Endothelial cell of umbilical vein (primary cell): ENCODE data around the gene CSTF3. TPM values are rescaled to one million over a fixed set of nuclear protein-coding genes. Genes with fewer than 3 reads are reported as not detected.

Experiments
- BruUV-seq: library from RNA; stranded (reverse); fragments of 400-500 nt; replicated peaks from 2 replicates; lab custom pipeline; 2021; lab: Mats Ljungman, UMichigan
- CTCF ChIA-PET: fragments of 300-600, 350-600 bp; sonication (Branson Sonifier 250); formaldehyde crosslinking; loops from one replicate; lab custom pipeline; 2021; ENCODE audit warnings: antibody characterized with exemption, inconsistent platforms; lab: Charles Lee
- POLR2A ChIA-PET: fragments of 300-600, 350-600 bp; sonication (Branson Sonifier 250); formaldehyde crosslinking; loops from one replicate; lab custom pipeline; 2021; ENCODE audit warnings: antibody characterized with exemption, inconsistent platforms; lab: Charles Lee
- DNase-seq: peaks from one replicate; pipeline ENCODE4 v3.0.0-alpha.2; 2011; ENCODE audit warnings: low read depth, low spot score
- FAIRE-seq: peaks from 2 replicates; lab custom pipeline; 2011; peaks lifted over from hg19 to GRCh38; lab: Jason Lieb, UNC
- H2AFZ ChIP-seq: 2 replicates; pipeline ENCODE4 v1.6.0; 2012; ENCODE audit warnings: low read depth, low read length, control low read depth, inconsistent platforms
- H3K27ac ChIP-seq: 2 replicates; pipeline ENCODE4 v1.5.1; 2011; ENCODE audit warnings: low read depth, mild to moderate bottlenecking, control low read depth, low read length, moderate library complexity; ENCODE audit not compliant: insufficient read depth
- H3K27me3 ChIP-seq, 2 experiments: 2 replicates each; pipeline versions ENCODE4 v1.6.0 to v1.6.1; 2011; ENCODE audit warnings: low read length in 2 of 2, mixed read lengths in 1 of 2; ENCODE audit not compliant: control insufficient read depth in 2 of 2, insufficient read depth in 2 of 2
- H3K36me3 ChIP-seq, 2 experiments: 2 replicates in 1 of 2; 3 replicates in 1 of 2; pipeline ENCODE4 v1.5.1; 2011; ENCODE audit warnings: low read length in 2 of 2, mild to moderate bottlenecking in 1 of 2, moderate library complexity in 1 of 2; ENCODE audit not compliant: control insufficient read depth in 2 of 2, insufficient read depth in 2 of 2; ENCODE audit errors: extremely low read depth in 1 of 2
- H3K4me1 ChIP-seq: 3 replicates; pipeline ENCODE4 v1.5.1; 2011; ENCODE audit warnings: mild to moderate bottlenecking, low read length; ENCODE audit not compliant: control insufficient read depth, insufficient read depth; ENCODE audit errors: extremely low read depth
- H3K4me2 ChIP-seq: 2 replicates; pipeline ENCODE4 v1.6.1; 2011; ENCODE audit warnings: low read length, control low read depth, mixed read lengths; ENCODE audit not compliant: insufficient read depth
- H3K4me3 ChIP-seq, 3 experiments: fragments of 200-600 bp in 1 of 3; sonication (generic), shearing (Covaris generic) in 1 of 3; replicated peaks in 1 of 3; 2 replicates each; pipeline ENCODE4 v1.5.1; 2011 to 2016; ENCODE audit warnings: control low read depth in 3 of 3, low read length in 3 of 3, mild to moderate bottlenecking in 2 of 3, inconsistent platforms in 1 of 3, low read depth in 1 of 3, moderate library complexity in 1 of 3; ENCODE audit not compliant: insufficient read depth in 1 of 3
- H3K79me2 ChIP-seq: 2 replicates; pipeline ENCODE4 v1.6.0; 2012; ENCODE audit warnings: low read length, inconsistent platforms; ENCODE audit not compliant: control insufficient read depth, insufficient read depth
- H3K9ac ChIP-seq: replicated peaks from 2 replicates; pipeline ENCODE3; 2011; ENCODE audit warnings: low read length, control low read depth; ENCODE audit not compliant: insufficient read depth; ENCODE audit errors: extremely low read depth
- H3K9me1 ChIP-seq: replicated peaks from 3 replicates; pipeline ENCODE4 v1.6.0; 2011; ENCODE audit warnings: mild to moderate bottlenecking, low read length; ENCODE audit not compliant: control insufficient read depth, insufficient read depth; ENCODE audit errors: extremely low read depth
- H3K9me3 ChIP-seq: replicated peaks from 2 replicates; pipeline ENCODE4 v1.5.1; 2012; ENCODE audit warnings: low read length, inconsistent platforms; ENCODE audit not compliant: control insufficient read depth, insufficient read depth
- H4K20me1 ChIP-seq: replicated peaks from 2 replicates; pipeline ENCODE3; 2011; ENCODE audit warnings: mild to moderate bottlenecking, low read length; ENCODE audit not compliant: control insufficient read depth, insufficient read depth; ENCODE audit errors: extremely low read depth
- EZH2 ChIP-seq: IDR thresholded peaks from 2 replicates; pipeline ENCODE4 v1.6.1; 2012; ENCODE audit warnings: borderline replicate concordance, low read depth, mild to moderate bottlenecking, moderate library complexity, low read length, inconsistent platforms; ENCODE audit not compliant: severe bottlenecking
- FOS ChIP-seq: IDR thresholded peaks from 2 replicates; pipeline ENCODE4 v1.6.1; 2011; ENCODE audit warnings: mild to moderate bottlenecking, low read length, moderate library complexity, borderline replicate concordance; ENCODE audit not compliant: insufficient read depth
- GATA2 ChIP-seq: IDR thresholded peaks from 2 replicates; pipeline ENCODE4 v1.7.0; 2011; ENCODE audit warnings: low read depth, mild to moderate bottlenecking, moderate library complexity, mixed read lengths, low read length; ENCODE audit not compliant: insufficient read length, insufficient read depth
- JUN ChIP-seq: IDR thresholded peaks from 2 replicates; pipeline ENCODE4 v1.6.1; 2011; ENCODE audit warnings: borderline replicate concordance, low read depth; ENCODE audit not compliant: insufficient read length, insufficient read depth
- MYC ChIP-seq: IDR thresholded peaks from one replicate; pipeline ENCODE4 v1.6.1; 2011; ENCODE audit warnings: mild to moderate bottlenecking, low read depth, low read length
- POLR2A ChIP-seq: IDR thresholded peaks from 2 replicates; pipeline ENCODE4 v1.6.1; 2012; ENCODE audit warnings: low read depth, mild to moderate bottlenecking, control low read depth, low read length
- POLR2AphosphoS5 ChIP-seq: IDR thresholded peaks from 2 replicates; pipeline ENCODE4 v1.6.1; 2012; ENCODE audit warnings: low read depth, mild to moderate bottlenecking, control low read depth, low read length, moderate library complexity; ENCODE audit not compliant: insufficient read depth
- dilution Hi-C: fragments of 300-500 bp; cut with MboI; formaldehyde crosslinking; loops from one replicate; pipeline ENCODE4 v1.15.0; 2019; ENCODE audit warnings: low sequenced_read_pairs; ENCODE audit not compliant: extremely low pct_ligation_motif_present
- intact Hi-C: fragments of 100-400 bp; cut with micrococcal nuclease; formaldehyde crosslinking; loops from one replicate; pipeline ENCODE4 v1.10.0; 2022
- polyA plus RNA-seq, 4 experiments: library from polyadenylated mRNA; depleted of rRNA in 3 of 4; stranded (reverse) in 3 of 4; unstranded in 1 of 4; fragments of >200 nt; gene quantifications; 2 replicates each; pipeline versions ENCODE4 v1.2.1 to v1.2.3, GENCODE V29; 2011 to 2012; ENCODE audit warnings: missing spikeins in 1 of 4
- total RNA-seq: library from RNA; stranded (reverse); gene quantifications from 2 replicates; pipeline ENCODE4 v1.2.3, GENCODE V29; 2021
- TF ChIP-seq, protein P1 (sequence below): IDR thresholded peaks from 2 replicates; pipeline ENCODE4 v1.6.1; 2011; ENCODE audit not compliant: insufficient read depth, insufficient read length
- TF ChIP-seq, protein P2 (sequence below), 2 donors: IDR thresholded peaks; 1 replicate in 1 of 2; 2 replicates in 1 of 2; pipeline ENCODE4 v1.5.1; 2011; ENCODE audit warnings: low read length in 2 of 2, mild to moderate bottlenecking in 2 of 2, moderate library complexity in 2 of 2, control low read depth in 1 of 2, inconsistent platforms in 1 of 2, low read depth in 1 of 2; ENCODE audit not compliant: insufficient read depth in 1 of 2; ENCODE audit errors: extremely low read depth in 1 of 2

The CSTF3 gene
- total and polyA plus RNA-seq, 2 donors (not counting 3 experiments of a cell fraction or from before 2014, with no cell fraction given) = 18.3 to 46.6 TPM

DNA sequence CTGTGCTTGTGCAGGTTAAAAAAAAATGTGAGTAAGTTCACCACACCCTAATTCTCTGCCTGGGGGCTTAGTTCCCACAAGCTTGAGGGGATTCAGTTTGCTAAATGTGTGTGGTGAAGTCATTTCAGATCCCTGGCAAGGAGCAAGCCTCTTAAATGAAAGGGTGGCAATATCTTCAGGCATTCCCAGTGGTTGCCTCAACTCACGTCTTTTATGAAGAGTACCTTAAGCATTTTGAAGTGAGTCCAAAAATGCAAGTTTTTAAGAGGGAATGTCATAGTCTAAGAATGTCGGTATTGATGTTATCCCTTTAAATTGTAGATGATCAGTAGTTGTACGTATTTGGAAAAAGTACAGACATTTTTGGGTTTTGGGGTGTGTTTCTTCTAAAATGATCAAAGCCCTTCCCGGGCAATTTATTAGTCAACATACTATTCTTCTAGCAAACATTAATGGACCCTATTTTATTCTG is 117.0 kb downstream of the CSTF3 start:
- Histone ChIP-seq H3K27ac (no peak overlapping the region), H3K79me2 (peaks cover 3% of the 10 kb centered on the region), H3K9me1 (peaks cover 5% of the 10 kb centered on the region), H3K36me3 (no peaks in the 10 kb centered on the region), H3K27me3 (no peaks in the 10 kb centered on the region), H3K4me1 (peaks cover 12% of the 10 kb centered on the region), H3K4me2 (no peak overlapping the region), H2AFZ (no peak overlapping the region), H3K9ac (no peak overlapping the region), H3K4me3 (no peak overlapping the region), H4K20me1 (no peaks in the 10 kb centered on the region), H3K9me3 (no peaks in the 10 kb centered on the region)
- CTCF ChIA-PET = interaction anchor here (1.0 to 1.7 kb wide), 3 partner anchors 13 to 72 kb away, joined by 3 to 5 read pairs (median 3); no protein-coding TSS in a partner anchor
- dilution Hi-C loops (no loop called here), intact Hi-C loops (no loop called here)
- no peak for TF ChIP-seq JUN
- TF ChIP-seq, protein P1, sequence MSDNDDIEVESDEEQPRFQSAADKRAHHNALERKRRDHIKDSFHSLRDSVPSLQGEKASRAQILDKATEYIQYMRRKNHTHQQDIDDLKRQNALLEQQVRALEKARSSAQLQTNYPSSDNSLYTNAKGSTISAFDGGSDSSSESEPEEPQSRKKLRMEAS = no peak
- no peak for TF ChIP-seq MYC
- no peak for TF ChIP-seq GATA2
- TF ChIP-seq POLR2AphosphoS5 = no peak
- TF ChIP-seq EZH2 = no peak
- TF ChIP-seq, protein P2, sequence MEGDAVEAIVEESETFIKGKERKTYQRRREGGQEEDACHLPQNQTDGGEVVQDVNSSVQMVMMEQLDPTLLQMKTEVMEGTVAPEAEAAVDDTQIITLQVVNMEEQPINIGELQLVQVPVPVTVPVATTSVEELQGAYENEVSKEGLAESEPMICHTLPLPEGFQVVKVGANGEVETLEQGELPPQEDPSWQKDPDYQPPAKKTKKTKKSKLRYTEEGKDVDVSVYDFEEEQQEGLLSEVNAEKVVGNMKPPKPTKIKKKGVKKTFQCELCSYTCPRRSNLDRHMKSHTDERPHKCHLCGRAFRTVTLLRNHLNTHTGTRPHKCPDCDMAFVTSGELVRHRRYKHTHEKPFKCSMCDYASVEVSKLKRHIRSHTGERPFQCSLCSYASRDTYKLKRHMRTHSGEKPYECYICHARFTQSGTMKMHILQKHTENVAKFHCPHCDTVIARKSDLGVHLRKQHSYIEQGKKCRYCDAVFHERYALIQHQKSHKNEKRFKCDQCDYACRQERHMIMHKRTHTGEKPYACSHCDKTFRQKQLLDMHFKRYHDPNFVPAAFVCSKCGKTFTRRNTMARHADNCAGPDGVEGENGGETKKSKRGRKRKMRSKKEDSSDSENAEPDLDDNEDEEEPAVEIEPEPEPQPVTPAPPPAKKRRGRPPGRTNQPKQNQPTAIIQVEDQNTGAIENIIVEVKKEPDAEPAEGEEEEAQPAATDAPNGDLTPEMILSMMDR (IDR thresholded peaks at IDR 0.05; ENCODE audit: extremely low read depth in 1 of 2, insufficient read depth in 1 of 2, low read depth in 1 of 2, low read length in 2 of 2) = no peak
- TF ChIP-seq FOS = no peak
- no peak for TF ChIP-seq POLR2A
- DNase-seq = no peak
- no peak for FAIRE-seq
- POLR2A ChIA-PET = no interaction called here
- no TSS peak for BruUV-seq
